Upper lobe of left lung (tissue), 4 donors: Measurements from ENCODE around the gene GUF1.

Source experiments
- CTCF ChIP-seq, 6 experiments: fragments of 450-650 bp in 4 of 6; fragments of 200-600 bp in 2 of 6; sonication (generic) in 2 of 6; IDR thresholded peaks; one replicate each; pipeline ENCODE4 v1.5.1; 2016 to 2019; ENCODE audit warnings: antibody characterized with exemption in 6 of 6
- EP300 ChIP-seq, 4 donors: sonication (generic); formaldehyde crosslinking; IDR thresholded peaks; one replicate each; pipeline ENCODE4 v1.5.1; 2017; ENCODE audit warnings: antibody characterized with exemption in 4 of 4, control low read depth in 2 of 4

GRCh38 chr4:44652002-44652401 lies 26.2 kb upstream of the GUF1 start:
- TF ChIP-seq EP300 (IDR thresholded peaks at IDR 0.05): no peak
- TF ChIP-seq CTCF (IDR thresholded peaks at IDR 0.05): no peak
